GM18909 (cell line): ENCODE measurements around the gene PPP3R2.

Experiments used
- ATAC-seq: cut with Tn5 transposase; IDR thresholded peaks from one replicate; pipeline ENCODE4 v1.9.1; 2021; ENCODE audit warnings: mild to moderate bottlenecking; ENCODE audit not compliant: unreplicated experiment, poor library complexity

PPP3R2 gene

GRCh38 chr9:101543098-101543735 lies 51.6 kb downstream of the PPP3R2 start:
- no peak for ATAC-seq
